Neural cell (in vitro differentiated cells): ENCODE data around the gene BST1.

Experiments
- EP300 ChIP-seq: fragments of 450-650 bp; conservative IDR thresholded peaks from 2 replicates; pipeline ENCODE4 v1.6.1; 2014; ENCODE audit warnings: antibody characterized with exemption, mild to moderate bottlenecking, moderate library complexity; ENCODE audit not compliant: poor library complexity, severe bottlenecking
- EZH2 ChIP-seq: fragments of 200-600, 300-800 bp; shearing (Covaris generic), sonication (generic); IDR thresholded peaks from 2 replicates; pipeline ENCODE4 v1.6.1; 2014; ENCODE audit warnings: antibody characterized with exemption, low read length, borderline replicate concordance, mild to moderate bottlenecking; ENCODE audit not compliant: insufficient read depth, poor library complexity, severe bottlenecking
- POLR2AphosphoS5 ChIP-seq: IDR thresholded peaks from 2 replicates; pipeline ENCODE4 v1.6.1; 2012
- RAD21 ChIP-seq: fragments of 450-650 bp; conservative IDR thresholded peaks from 2 replicates; pipeline ENCODE4 v1.6.1; 2014; ENCODE audit warnings: antibody characterized with exemption, mild to moderate bottlenecking, moderate library complexity
- SMC3 ChIP-seq: fragments of 450-650 bp; conservative IDR thresholded peaks from 2 replicates; pipeline ENCODE4 v1.6.1; 2014; ENCODE audit warnings: antibody characterized with exemption, mild to moderate bottlenecking, moderate library complexity; ENCODE audit not compliant: poor library complexity
- TAF1 ChIP-seq: IDR thresholded peaks from 2 replicates; pipeline ENCODE4 v1.6.1; 2012; ENCODE audit warnings: low read depth
- TF ChIP-seq, protein P1 (sequence below): fragments of 450-650 bp; IDR thresholded peaks from 2 replicates; pipeline ENCODE4 v1.5.1; 2014; ENCODE audit warnings: antibody characterized with exemption, mild to moderate bottlenecking, moderate library complexity; ENCODE audit not compliant: poor library complexity, severe bottlenecking
- TF ChIP-seq, protein P2 (sequence below): IDR thresholded peaks from 2 replicates; pipeline ENCODE4 v1.6.1; 2012; ENCODE audit warnings: borderline replicate concordance

DNA sequence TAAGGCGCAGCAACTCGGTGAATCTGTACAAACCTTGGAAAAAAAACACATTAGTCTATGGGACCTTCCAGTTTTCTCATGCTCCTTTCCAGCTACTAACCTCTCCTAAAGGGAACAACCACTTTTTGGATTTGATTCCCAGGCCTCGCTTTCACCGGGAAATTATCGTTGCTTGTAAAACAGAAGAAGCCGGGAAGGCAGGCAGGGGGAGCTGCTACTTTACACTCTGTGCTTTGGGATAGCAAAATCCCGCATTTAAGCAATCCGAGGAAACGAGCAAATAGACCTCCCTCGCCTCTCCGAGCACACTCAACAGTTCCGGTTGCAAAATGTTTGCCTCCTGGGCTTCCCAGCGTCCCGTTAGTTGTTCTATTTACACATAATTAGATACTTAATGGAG is 76.4 kb downstream of the BST1 start:
- TF ChIP-seq, protein P1, sequence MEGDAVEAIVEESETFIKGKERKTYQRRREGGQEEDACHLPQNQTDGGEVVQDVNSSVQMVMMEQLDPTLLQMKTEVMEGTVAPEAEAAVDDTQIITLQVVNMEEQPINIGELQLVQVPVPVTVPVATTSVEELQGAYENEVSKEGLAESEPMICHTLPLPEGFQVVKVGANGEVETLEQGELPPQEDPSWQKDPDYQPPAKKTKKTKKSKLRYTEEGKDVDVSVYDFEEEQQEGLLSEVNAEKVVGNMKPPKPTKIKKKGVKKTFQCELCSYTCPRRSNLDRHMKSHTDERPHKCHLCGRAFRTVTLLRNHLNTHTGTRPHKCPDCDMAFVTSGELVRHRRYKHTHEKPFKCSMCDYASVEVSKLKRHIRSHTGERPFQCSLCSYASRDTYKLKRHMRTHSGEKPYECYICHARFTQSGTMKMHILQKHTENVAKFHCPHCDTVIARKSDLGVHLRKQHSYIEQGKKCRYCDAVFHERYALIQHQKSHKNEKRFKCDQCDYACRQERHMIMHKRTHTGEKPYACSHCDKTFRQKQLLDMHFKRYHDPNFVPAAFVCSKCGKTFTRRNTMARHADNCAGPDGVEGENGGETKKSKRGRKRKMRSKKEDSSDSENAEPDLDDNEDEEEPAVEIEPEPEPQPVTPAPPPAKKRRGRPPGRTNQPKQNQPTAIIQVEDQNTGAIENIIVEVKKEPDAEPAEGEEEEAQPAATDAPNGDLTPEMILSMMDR = no peak
- TF ChIP-seq EZH2 (no peak), POLR2AphosphoS5 (no peak), EP300 (no peak), SMC3 (no peak), TAF1 (no peak), RAD21 (no peak)
- TF ChIP-seq, protein P2, sequence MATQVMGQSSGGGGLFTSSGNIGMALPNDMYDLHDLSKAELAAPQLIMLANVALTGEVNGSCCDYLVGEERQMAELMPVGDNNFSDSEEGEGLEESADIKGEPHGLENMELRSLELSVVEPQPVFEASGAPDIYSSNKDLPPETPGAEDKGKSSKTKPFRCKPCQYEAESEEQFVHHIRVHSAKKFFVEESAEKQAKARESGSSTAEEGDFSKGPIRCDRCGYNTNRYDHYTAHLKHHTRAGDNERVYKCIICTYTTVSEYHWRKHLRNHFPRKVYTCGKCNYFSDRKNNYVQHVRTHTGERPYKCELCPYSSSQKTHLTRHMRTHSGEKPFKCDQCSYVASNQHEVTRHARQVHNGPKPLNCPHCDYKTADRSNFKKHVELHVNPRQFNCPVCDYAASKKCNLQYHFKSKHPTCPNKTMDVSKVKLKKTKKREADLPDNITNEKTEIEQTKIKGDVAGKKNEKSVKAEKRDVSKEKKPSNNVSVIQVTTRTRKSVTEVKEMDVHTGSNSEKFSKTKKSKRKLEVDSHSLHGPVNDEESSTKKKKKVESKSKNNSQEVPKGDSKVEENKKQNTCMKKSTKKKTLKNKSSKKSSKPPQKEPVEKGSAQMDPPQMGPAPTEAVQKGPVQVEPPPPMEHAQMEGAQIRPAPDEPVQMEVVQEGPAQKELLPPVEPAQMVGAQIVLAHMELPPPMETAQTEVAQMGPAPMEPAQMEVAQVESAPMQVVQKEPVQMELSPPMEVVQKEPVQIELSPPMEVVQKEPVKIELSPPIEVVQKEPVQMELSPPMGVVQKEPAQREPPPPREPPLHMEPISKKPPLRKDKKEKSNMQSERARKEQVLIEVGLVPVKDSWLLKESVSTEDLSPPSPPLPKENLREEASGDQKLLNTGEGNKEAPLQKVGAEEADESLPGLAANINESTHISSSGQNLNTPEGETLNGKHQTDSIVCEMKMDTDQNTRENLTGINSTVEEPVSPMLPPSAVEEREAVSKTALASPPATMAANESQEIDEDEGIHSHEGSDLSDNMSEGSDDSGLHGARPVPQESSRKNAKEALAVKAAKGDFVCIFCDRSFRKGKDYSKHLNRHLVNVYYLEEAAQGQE = no peak
